ENCODE data around the gene WASF3.
"Not testable (repeated sequence)": the region's sequence is repeated elsewhere in the genome, so short reads cannot be mapped to it uniquely, and the experiment has no call there.

Gene WASF3

GRCh38 chr13:26711211-26711610 is 153.7 kb downstream of the WASF3 start:
- Histone ChIP-seq H3K36me3 (no peaks in the 10 kb centered on the region), H3K4me2 (no peak overlapping the region), H3K27me3 (no peaks in the 10 kb centered on the region), H4K20me1 (no peaks in the 10 kb centered on the region), H3K4me3 (no peak overlapping the region), H3K9me3 (no peaks in the 10 kb centered on the region; the same call in 1 of the 2 replicates), H3K9ac (no peak overlapping the region), H3K4me1 (peaks cover 12% of the 10 kb centered on the region), H3K27ac (no peak overlapping the region)
- no peak for TF ChIP-seq Cebpa-rat (IDR thresholded peaks at IDR 0.05)

- TF ChIP-seq Cebpa-rat (IDR thresholded peaks at IDR 0.05): no peak
- H3K4me1 ChIP-seq: peaks cover 12% of the 10 kb centered on the region
- H3K27ac ChIP-seq: no peak overlapping the region
- no peaks in the 10 kb centered on the region for H3K27me3 ChIP-seq
- H4K20me1 ChIP-seq: no peaks in the 10 kb centered on the region
- H3K9me3 ChIP-seq: no peaks in the 10 kb centered on the region; the same call in 1 of the 2 replicates
- H3K4me3 ChIP-seq: no peak overlapping the region
- no peak overlapping the region for H3K4me2 ChIP-seq
- H3K36me3 ChIP-seq: no peaks in the 10 kb centered on the region
- no peak overlapping the region for H3K9ac ChIP-seq
These were observed 155.9 kb downstream of the WASF3 start for GRCh38 chr13:26713341-26713740.

- Histone ChIP-seq H3K4me3 (no peak overlapping the region), H3K9me3 (no peaks in the 10 kb centered on the region; the same call in 1 of the 2 replicates), H3K27ac (no peak overlapping the region), H3K27me3 (no peaks in the 10 kb centered on the region), H3K9ac (no peak overlapping the region), H3K4me2 (no peak overlapping the region), H3K36me3 (no peaks in the 10 kb centered on the region), H3K4me1 (peaks cover 33% of the 10 kb centered on the region), H4K20me1 (no peaks in the 10 kb centered on the region)
- no peak for TF ChIP-seq Cebpa-rat (IDR thresholded peaks at IDR 0.05)
These were observed 159.5 kb downstream of the WASF3 start for GRCh38 chr13:26716984-26717383.

- no peaks in the 10 kb centered on the region for H3K36me3 ChIP-seq
- H3K27me3 ChIP-seq: no peaks in the 10 kb centered on the region
- H3K4me1 ChIP-seq: peaks cover 44% of the 10 kb centered on the region
- no peak overlapping the region for H3K9ac ChIP-seq
- no peaks in the 10 kb centered on the region; the same call in 1 of the 2 replicates for H3K9me3 ChIP-seq
- no peak for TF ChIP-seq Cebpa-rat (IDR thresholded peaks at IDR 0.05)
- no peak overlapping the region for H3K4me2 ChIP-seq
- H3K27ac ChIP-seq: no peak overlapping the region
- H3K4me3 ChIP-seq: no peak overlapping the region
- H4K20me1 ChIP-seq: no peaks in the 10 kb centered on the region
These were observed 160.7 kb downstream of the WASF3 start for GRCh38 chr13:26718146-26718545.

GRCh38 chr13:26718872-26719271 is 161.4 kb downstream of the WASF3 start:
- no peak overlapping the region for H3K27ac ChIP-seq
- H3K36me3 ChIP-seq: no peaks in the 10 kb centered on the region
- no peak overlapping the region for H3K4me3 ChIP-seq
- no peaks in the 10 kb centered on the region for H4K20me1 ChIP-seq
- H3K4me1 ChIP-seq: peaks cover 44% of the 10 kb centered on the region
- H3K9me3 ChIP-seq: no peaks in the 10 kb centered on the region
- H3K9ac ChIP-seq: no peak overlapping the region
- H3K27me3 ChIP-seq: no peaks in the 10 kb centered on the region
- TF ChIP-seq Cebpa-rat (IDR thresholded peaks at IDR 0.05): no peak
- H3K4me2 ChIP-seq: peak overlapping the region; percentile 29; the same call in 1 of the 2 replicates

- Histone ChIP-seq H3K9ac (no peak overlapping the region), H3K9me3 (no peaks in the 10 kb centered on the region), H3K27ac (no peak overlapping the region), H3K4me2 (peak overlapping the region; percentile 29), H3K36me3 (no peaks in the 10 kb centered on the region), H3K27me3 (no peaks in the 10 kb centered on the region), H3K4me3 (no peak overlapping the region), H3K4me1 (peaks cover 44% of the 10 kb centered on the region), H4K20me1 (no peaks in the 10 kb centered on the region)
- TF ChIP-seq Cebpa-rat (IDR thresholded peaks at IDR 0.05): no peak
These were observed 162.0 kb downstream of the WASF3 start for GRCh38 chr13:26719356-26719945.

GRCh38 chr13:26721251-26722121 is 164.0 kb downstream of the WASF3 start:
- peak overlapping the region; percentile 43 for H3K4me3 ChIP-seq
- peak overlapping the region; percentile 64 for H3K9ac ChIP-seq
- no peaks in the 10 kb centered on the region for H4K20me1 ChIP-seq
- H3K4me2 ChIP-seq: peak overlapping the region; percentile 89
- peaks cover 57% of the 10 kb centered on the region for H3K4me1 ChIP-seq
- H3K9me3 ChIP-seq: peaks cover 6% of the 10 kb centered on the region; the same call in 1 of the 2 replicates
- no peaks in the 10 kb centered on the region for H3K36me3 ChIP-seq
- no peaks in the 10 kb centered on the region for H3K27me3 ChIP-seq
- H3K27ac ChIP-seq: peak overlapping the region; percentile 71
- no peak for TF ChIP-seq Cebpa-rat (IDR thresholded peaks at IDR 0.05)

GRCh38 chr13:26722321-26722720 is 164.8 kb downstream of the WASF3 start:
- H3K36me3 ChIP-seq: no peaks in the 10 kb centered on the region
- peaks cover 6% of the 10 kb centered on the region; the same call in 1 of the 2 replicates for H3K9me3 ChIP-seq
- H3K27ac ChIP-seq: no peak overlapping the region; the same call in 1 of the 2 replicates
- H3K9ac ChIP-seq: no peak overlapping the region
- H4K20me1 ChIP-seq: no peaks in the 10 kb centered on the region
- H3K4me3 ChIP-seq: peak overlapping the region; percentile 43; the same call in 1 of the 2 replicates
- H3K4me2 ChIP-seq: peak overlapping the region; percentile 89
- H3K27me3 ChIP-seq: no peaks in the 10 kb centered on the region
- no peak for TF ChIP-seq Cebpa-rat (IDR thresholded peaks at IDR 0.05)
- H3K4me1 ChIP-seq: peaks cover 66% of the 10 kb centered on the region

GRCh38 chr13:26723620-26724019 is 166.1 kb downstream of the WASF3 start:
- H3K4me2 ChIP-seq, H3K27me3 ChIP-seq, H4K20me1 ChIP-seq, H3K36me3 ChIP-seq, H3K9ac ChIP-seq, H3K27ac ChIP-seq, H3K9me3 ChIP-seq, H3K4me3 ChIP-seq: not testable (repeated sequence)
- peaks cover 71% of the 10 kb centered on the region for H3K4me1 ChIP-seq

GRCh38 chr13:26726684-26727083 is 169.2 kb downstream of the WASF3 start:
- no peaks in the 10 kb centered on the region for H3K36me3 ChIP-seq
- no peak for TF ChIP-seq Cebpa-rat (IDR thresholded peaks at IDR 0.05)
- H3K27ac ChIP-seq: 0 out of 2 replicates have a peak overlapping the region, but pooled peaks have one; percentile 4
- no peak overlapping the region for H3K4me3 ChIP-seq
- H3K4me1 ChIP-seq: peaks cover 41% of the 10 kb centered on the region
- no peaks in the 10 kb centered on the region for H4K20me1 ChIP-seq
- H3K27me3 ChIP-seq: no peaks in the 10 kb centered on the region
- H3K9ac ChIP-seq: no peak overlapping the region
- peaks cover 6% of the 10 kb centered on the region; the same call in 1 of the 2 replicates for H3K9me3 ChIP-seq
- H3K4me2 ChIP-seq: peak overlapping the region; percentile 61

All from BLaER1 (cell line).